GM21717 (cell line): ENCODE data around the gene SMC6.

ENCODE experiments used
- ATAC-seq: cut with Tn5 transposase; IDR thresholded peaks from one replicate; pipeline ENCODE4 v1.9.1; 2021; ENCODE audit warnings: mild to moderate bottlenecking, moderate library complexity; ENCODE audit not compliant: unreplicated experiment

Gene SMC6

DNA sequence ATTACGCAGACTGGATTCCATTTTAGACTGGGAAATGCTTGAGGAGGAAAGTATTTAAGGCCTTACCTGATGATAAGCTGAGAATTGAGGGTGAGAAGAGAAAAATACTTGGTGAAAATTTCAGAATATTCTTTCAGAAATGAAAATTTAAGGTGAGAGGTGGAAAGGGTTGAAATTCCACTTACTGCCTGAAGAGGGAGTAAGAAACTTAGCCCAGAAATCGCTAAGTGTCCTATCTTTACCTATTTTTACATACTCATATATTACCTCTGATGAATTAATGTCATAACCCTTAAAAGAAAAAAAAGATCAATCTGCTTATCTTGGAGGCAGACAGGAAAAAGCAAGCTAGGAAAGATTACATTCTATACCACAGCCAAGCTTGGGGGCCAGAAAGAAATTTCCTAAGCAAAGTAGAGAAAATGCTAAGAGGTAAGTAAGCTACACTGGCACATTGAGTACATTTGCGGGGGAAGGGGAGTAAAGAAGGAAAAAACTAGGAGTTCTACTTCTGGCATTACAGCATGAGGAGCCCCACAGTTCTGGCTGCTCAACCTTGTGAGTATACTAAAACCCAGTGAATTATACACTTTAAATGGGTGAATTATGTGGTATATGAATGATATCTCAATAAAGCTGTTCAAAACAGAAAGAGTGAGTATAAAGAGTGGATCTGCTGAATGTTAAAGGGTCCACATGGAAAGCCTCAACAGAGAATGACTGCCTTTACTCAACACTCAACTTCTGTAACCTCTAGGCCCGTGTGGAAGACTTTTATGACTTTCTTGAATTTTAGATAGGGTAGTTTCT, 33.8 kb downstream of the SMC6 start:
- ATAC-seq = no peak

DNA sequence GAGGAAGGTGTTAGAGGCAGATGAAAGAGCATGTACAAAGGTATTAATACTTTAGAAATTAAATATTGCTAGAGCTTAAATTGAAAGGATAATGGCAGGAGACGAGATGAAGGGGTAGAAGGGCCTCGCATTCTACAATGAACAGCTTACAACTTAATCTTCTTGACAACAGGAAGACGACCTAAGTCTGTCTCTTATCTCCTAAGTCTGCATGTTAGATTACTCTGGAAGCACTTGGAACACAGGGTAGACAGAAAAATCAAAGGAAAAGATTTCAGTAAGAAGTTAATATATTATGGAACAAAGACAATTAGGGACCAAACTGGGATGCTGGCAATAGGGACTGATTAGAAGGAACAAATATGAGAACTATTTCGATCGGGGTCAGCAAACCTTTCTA, 34.9 kb downstream of the SMC6 start:
- ATAC-seq = no peak

DNA sequence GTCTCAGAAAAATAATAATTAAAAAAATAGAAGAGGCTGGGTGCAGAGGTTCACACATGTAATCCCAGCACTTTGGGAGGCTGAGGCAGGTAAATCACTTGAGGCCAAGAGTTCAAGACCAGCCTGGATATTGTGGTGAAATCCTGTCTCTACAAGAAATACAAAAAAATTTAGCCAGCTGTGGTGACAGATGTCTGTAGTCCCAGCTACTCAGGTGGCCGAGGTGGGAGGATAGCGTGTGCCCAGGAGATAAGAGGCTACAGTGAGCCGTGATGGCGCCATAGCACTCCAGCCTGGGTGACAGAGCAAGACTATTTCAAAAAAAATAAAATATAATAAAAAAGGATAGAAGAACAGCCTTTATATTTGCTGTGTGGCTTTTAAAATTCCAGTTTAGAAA, 35.9 kb downstream of the SMC6 start:
- no peak for ATAC-seq

DNA sequence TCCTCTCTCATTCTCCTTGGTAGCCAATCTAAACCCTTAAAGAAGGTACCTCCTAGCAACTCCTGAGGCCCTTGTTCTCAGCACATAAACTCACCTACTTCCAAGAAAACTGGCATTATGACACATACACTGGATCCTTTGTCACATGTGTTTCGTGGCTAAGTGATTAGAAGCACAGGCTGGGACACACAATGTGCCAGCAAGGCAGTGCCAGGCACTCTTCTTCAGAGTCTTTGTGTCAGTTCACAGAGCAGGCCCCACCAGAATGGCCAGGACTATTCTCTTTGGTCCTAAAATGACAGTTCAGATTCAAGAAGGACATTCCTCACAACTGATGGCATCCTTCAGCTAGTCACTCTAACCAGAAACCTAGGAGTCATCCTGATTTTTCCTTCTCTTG, 40.3 kb downstream of the SMC6 start:
- no peak for ATAC-seq

DNA sequence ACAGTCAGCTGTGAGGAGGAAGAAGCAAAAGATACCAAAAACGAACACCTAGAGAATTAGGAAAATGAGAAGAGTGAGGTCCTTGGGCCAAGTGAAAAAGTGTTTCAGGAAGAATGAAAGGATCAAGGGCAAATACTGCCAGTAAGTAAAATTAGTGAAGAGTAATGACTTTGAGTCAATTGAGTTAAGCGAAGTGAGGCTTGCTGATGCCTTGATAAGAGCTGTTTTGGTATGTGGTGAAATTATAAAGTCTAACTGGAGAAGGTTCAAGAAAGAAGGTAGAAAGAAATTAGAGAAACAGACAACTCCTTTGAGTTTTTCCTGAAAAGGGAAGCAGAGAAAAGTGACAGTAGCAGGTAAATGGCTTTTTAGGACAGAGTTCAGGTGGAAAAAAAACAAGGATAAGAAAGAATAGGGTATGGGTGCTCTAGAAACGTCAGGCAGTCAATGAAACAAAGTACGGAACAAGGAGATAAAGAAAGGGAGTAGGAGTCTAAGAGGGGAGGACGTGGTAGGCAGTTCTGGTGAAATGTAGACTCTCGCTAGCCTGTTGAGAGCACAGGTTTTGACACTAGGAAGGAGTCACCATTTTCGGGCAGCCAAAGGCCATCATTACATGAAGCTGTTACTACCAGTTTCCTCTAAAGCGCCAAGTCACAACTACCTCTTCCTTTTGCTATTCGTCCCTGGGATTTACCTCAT, 42.9 kb downstream of the SMC6 start:
- ATAC-seq = no peak

DNA sequence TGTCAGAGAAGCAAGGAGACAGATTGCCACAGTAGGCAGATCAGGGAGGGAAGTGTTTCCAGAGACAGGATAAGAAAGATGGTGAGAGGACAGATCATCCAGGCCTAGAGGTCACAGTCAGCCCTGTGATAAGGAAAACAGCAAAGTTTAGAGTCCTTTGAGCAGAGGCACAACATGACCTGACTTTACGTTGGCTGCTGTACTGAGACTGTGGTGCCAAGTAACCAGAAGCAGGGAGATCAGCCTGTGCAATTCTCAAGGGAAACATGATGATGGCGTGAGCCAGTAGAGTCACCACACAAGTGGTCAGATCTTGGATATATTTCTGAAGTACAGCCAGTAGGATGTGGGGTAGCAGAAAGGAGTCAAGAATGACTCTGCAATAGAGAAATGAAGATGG, 43.7 kb downstream of the SMC6 start:
- ATAC-seq = no peak

DNA sequence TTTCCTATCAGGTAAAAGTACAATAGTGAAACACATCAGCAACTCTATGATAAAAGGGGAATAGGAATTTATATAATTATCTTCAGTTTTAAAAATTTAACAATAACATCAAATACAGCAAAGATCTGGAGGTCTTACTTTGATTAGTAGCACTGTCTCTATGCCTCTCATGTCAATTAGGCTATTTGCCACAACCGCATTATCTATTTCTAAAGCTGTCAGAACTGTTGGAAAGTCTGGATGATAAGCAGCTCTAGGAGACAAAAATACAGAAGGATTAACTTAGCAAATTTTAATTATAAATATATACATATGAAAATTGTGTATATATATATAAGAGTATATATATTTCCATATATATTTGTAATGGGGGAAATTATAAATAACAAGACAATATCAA, 45.1 kb downstream of the SMC6 start:
- ATAC-seq = no peak

DNA sequence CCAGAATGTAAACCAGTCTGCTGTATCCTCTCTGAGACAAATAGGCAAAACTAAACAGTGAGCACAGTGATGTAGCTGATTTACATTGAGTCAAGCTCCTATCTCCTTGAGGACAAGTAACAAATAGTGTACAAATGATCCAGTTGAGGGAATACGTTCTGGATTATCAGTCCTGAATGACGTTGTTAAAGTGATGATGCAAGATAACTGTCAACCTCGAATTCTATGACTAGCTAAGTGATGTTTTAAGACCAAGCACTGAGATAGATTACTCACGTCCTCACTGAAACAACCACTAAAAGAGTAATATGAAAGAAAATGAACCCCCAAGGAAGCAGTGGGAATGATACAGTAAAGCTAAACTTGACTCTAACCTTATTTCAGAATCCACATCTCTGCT, 46.8 kb downstream of the SMC6 start:
- ATAC-seq = no peak

DNA sequence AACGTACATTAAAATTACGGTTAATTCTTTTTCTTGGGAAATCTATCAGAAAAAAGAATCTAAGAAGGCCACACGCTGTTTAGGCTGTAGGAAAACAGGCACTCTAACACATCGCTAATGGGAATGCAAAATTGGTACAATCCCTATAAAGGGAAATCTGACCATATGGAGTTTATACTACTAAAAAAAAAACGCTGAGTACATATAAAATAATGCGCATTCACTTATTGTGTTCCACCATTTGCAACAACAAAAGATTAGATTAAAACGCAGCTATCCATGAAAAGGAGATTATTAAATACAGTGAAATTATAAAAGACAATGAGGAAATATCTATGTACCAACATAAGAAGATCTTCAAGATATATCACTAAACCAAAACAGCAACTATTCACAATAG, 62.8 kb downstream of the SMC6 start:
- ATAC-seq = no peak

DNA sequence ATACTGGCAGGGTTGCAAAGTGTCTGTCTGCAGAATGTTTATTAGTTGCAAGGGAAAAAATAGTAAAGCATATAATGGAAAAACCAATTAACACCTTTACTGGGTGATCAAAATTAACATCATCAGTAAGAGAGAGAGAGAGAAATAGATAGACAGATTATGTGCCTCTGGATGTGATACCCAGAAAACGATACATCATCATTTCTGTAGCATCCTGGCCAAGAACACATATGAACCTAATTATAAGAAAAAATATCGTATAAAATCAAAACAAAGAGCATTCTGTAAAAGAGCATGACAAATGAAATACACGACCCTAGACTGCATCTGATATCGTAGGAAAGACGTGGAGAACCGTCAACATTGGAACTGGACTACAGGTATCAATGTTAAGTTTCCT, 64.6 kb downstream of the SMC6 start:
- ATAC-seq = no peak

DNA sequence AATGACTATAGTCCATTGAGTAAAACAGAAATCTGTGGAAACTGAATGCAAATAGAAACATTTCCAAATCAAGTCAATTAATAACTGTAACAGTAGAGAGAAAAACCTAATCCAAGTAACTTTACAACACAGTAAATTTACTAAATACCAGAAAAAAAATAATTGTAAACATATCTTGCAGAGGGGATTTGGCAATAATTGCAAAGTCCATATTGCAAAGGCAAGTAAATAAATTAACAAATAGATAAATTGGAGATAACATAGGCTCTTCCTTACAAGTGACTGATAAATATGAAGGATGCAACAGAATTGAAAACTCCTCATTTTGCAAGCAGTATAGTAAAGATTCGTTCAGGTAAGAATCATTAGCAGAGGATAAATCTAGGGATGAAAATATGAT, 65.0 kb downstream of the SMC6 start:
- no peak for ATAC-seq

DNA sequence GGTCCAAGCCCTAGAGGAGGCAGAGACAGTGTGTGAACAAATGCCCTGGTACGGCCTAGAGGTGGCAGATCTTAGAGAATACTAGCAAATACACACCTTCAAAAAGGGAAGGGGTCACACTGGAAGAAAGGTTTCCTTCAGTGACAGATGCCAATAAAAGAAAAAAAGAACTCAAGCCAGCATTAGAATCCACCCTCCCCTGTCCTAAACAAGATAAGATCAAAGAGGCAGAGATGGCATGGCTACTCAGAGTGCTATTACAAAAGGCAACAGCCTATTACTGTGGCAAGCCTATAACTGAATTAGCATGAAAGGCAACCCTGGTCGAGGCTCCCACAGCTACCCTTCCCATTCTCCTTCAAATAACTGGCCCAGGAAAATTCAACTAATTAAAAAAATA, 69.6 kb downstream of the SMC6 start:
- no peak for ATAC-seq

DNA sequence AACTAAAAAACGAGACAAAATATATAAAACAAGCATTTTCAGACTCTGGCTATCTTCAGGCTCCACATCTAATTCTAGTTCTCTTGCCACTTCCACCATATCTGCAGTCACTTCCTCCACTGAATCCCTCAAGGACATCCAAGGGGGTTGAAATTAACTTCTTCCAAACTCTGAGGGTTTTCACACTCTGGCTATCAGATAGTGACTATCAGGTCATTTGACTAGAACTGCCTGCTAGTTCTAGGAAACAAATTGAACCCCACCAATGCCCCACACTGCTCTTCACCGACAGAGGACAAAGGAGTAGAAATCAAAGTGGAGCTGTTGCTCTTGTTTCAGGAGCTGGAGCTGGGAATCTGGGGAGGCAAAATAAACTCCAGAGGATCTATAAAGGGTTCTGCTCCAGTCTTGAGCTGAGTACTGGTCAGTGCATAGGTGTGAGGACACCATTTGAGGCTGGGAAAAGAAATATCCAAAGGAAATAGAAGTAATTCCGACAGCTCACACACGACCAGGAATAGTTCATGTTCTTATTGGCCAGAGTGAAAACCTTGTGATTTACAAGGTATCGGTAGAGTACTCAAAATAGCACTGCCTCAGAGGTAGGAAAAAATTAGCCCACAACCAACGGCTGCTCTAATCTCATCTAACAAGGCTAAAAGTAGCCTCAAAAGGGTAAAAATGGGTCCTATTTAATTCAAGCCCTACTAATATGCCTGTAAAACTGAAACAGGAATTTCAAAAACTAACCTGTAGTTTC, 71.3 kb downstream of the SMC6 start:
- ATAC-seq = no peak

DNA sequence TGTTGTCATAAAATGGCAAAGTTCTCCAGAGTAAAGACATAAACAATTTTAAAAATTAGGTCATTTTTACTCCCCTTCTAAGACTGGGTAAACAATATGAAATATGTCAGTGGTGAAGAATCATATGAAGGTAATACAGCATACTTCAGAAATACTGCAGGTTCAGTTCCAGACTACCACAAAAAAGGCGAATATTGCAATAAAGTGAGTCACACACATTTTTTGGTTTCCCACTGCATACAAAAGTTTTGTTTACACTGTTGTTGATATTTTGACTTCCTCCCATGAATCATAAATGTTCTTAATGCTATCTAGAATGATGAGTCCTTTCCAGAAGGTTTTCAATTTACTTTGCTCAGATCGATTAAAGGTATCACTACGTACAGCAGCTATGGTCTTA, 73.5 kb downstream of the SMC6 start:
- ATAC-seq = no peak

DNA sequence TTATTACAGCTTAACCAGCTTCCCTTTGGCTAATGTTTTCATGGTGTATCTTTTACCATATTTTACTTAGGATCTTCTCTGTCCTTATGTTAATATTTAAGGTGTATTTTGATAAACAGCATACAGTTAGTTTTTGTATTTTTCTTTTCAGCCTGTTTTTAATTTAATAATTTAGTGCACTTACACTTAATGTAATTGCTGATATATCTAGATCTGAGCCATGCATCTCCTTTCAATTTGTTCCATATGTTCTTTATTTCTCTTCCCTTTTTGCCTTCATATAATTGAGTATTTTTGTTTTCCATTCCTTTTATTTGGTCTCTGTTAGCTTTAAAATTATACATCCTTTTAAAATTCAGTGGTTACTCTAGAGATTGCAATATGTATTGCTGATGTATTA, 78.8 kb downstream of the SMC6 start:
- ATAC-seq = no peak

DNA sequence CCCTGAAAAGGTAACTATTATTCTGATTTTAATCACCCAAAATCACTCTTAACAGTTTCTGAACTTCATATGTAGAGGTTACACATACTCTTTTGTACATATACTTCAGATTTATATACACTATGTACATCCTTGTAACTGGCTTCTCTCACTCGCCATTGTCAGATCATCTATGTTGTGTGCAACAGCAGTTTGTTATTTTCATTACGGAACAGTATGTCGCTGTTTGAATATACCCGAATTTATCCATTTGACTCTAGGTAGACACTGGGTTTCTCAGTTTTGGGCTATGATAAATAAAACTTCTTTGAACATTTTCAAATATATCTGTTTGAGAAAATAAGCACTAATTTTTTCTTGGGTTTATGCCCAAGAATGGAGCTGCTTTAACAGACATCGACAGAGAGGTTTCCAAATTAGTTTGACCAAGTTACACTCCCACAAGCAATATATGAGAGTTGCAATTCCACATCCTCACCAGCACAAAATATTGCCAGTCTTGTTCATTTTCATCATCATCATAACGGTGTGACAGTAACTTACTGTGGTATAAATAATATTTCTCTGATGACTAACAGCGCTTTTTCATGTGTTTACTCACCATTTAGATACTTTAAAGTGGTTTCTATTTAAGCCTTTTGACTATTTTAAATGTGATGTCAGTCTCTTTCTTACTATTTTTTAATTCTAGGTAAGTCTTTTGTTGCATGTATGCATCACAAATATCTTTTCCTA, 80.9 kb downstream of the SMC6 start:
- ATAC-seq = no peak

DNA sequence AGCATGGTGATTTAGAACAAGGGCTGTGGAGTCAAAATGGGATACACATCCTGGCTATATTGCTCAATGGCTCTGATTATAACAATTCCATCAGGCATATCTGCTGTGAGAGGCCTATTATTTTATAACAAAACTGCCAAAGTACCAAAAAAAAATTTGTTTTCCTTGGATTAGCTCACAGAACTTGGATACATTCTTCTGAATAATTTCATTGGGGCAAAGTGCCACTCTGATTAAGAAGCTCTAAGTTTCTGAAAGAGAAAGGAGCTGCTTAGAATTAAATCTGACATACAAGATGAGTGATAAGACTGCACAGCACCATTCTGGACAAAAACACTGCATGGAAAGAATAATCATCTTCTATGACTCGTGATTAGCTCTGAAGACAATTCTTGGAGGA, 85.7 kb downstream of the SMC6 start:
- no peak for ATAC-seq

DNA sequence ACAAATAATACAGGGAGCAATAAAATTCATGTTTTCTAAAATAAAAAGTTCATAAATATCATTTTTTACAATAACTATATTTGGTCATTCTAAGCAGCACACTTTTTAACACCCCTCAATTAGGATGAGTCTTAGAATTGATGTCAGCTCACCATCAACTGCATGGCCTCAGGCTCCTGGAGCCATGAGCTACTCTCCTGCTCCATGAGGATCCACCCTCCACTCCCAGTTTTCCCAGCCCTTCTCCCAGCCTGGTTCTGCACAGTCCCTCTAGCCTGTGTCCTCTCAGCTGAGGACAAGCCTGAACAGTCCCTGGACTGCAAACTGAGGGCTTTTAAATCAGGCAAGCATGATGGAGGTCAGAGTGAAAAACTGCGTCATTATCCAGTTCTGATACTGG, 89.1 kb downstream of the SMC6 start:
- ATAC-seq = no peak

DNA sequence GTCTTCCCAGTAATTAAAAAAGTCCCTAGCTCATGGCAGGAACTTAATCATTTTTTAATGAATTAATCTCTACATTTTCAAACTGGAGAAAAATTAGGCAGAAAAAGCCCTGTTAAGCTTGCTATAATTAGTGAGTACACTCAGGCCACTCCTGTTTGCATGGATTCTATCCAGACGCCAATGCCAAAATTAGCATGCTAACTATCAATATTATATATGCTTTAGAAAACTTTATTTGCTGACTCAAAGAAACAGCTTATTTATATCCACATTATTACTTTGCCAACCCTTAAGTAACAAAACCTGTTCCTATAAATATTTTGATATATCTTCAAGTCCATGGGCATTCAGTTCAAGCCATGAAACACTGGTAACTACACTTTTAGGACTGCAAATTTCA, 90.9 kb downstream of the SMC6 start:
- ATAC-seq = no peak

DNA sequence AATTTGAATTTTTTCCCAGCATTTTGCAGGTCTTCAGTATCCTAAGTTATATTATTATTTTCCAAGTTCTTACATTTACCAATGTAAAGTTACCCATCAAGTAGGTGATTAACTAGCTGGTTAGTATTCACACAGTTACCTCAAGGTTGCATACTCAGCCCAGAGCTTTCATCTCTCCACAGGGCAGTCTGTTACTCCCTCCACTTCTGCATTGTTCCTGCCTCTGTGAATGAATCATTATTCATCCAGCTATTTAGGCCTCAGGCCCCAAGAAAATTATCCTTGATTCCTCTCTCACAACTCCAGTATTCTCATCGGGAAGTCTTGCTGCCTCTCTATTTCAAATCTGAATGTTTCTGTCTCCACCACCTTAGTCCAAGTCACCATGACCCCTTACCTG, 92.2 kb downstream of the SMC6 start:
- ATAC-seq = no peak

DNA sequence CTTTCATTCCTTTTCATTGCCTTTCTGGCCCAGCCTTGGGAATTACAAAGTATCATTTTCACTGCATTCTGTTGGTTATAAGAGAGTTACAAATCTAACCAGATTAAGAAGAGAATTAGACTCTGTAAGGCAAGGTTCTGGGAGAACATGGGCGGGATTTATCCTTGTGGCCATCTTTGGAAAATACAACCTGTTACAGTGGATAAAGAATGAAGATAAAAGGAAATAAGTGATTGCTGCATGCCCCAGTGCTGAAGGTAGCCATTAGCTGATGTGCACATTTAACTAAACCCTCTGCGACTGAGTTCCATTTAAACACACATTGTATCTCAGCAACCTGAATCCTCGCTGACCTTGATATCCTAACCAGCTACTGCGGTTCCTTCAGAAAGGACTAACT, 93.4 kb downstream of the SMC6 start:
- ATAC-seq = no peak
